Measurements from ENCODE around the gene EIF4EBP2. TPM values are rescaled to one million over a fixed set of nuclear protein-coding genes. Genes with fewer than 3 reads are reported as not detected.
A peak's percentile ranks its signal among the peaks of the same experiment; 100 is the strongest.

EIF4EBP2 gene
- total RNA-seq, 1 donor from 2014 or later: 155 TPM

DNA sequence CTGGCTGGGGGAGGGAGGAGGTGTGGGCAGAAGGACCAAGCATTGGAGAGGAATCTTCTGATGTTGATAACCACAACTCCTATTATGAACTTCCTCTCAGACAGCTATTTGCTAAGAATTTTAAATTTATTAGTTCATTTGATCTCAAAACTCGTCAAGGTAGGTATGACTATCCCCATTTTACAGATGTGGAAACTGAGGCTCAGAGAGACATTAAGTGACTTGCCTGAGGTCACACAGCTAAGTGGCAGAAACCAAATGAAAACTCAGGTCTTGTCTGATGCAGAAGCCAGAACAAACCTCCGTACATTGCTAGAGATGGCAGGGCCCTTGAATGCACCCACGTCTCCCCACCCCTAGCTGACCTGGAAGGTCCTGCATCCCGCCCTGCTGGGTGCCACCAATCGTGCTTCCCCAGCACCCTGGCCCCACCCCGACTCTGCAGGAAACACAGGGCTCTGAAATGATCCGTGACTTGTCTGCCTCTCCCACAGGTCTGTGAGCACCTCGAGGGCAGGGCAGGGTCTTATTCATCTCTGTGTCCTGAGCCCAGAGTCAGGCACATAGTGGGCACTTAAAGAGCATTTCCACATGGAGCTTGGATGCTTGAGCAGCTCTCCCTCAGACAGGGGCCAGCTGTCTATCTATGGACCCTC lies 69.0 kb downstream of the EIF4EBP2 start:
- TF ChIP-seq, protein P1, sequence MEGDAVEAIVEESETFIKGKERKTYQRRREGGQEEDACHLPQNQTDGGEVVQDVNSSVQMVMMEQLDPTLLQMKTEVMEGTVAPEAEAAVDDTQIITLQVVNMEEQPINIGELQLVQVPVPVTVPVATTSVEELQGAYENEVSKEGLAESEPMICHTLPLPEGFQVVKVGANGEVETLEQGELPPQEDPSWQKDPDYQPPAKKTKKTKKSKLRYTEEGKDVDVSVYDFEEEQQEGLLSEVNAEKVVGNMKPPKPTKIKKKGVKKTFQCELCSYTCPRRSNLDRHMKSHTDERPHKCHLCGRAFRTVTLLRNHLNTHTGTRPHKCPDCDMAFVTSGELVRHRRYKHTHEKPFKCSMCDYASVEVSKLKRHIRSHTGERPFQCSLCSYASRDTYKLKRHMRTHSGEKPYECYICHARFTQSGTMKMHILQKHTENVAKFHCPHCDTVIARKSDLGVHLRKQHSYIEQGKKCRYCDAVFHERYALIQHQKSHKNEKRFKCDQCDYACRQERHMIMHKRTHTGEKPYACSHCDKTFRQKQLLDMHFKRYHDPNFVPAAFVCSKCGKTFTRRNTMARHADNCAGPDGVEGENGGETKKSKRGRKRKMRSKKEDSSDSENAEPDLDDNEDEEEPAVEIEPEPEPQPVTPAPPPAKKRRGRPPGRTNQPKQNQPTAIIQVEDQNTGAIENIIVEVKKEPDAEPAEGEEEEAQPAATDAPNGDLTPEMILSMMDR (conservative IDR thresholded peaks at IDR 0.05): no peak
- Mint-ChIP-seq H3K4me3 (no peak overlapping the region), H3K9me3 (no peaks in the 10 kb centered on the region), H3K36me3 (ENCODE audit: low read depth) (no peaks in the 10 kb centered on the region), H3K27me3 (ENCODE audit: low read depth) (peaks cover 16% of the 10 kb centered on the region), H3K27ac (ENCODE audit: unreplicated experiment) (no peak overlapping the region), H3K4me1 (peaks cover 11% of the 10 kb centered on the region)
- DNase-seq (ENCODE audit: low read depth, low spot score): no peak

DNA sequence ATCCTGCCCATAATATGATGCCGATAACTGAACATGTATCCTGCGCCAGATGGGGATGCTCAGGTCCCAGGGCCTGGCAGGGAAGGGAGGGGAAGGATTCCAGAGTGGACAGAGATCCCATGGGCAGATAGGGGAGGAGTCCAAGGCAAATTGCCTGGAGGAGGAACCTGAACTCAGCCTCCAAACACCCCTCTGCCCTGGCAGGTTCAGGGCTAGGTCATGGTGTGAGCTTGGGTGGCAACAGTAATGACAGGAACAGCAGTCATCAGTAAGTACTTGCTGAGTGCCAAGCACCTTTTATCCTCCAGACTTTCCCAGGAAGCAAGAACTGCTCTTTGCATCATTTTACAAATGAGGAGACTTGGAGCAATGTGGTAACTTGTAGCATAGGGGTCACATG lies 70.8 kb downstream of the EIF4EBP2 start:
- no peaks in the 10 kb centered on the region for H3K9me3 Mint-ChIP-seq
- TF ChIP-seq, protein P1 (conservative IDR thresholded peaks at IDR 0.05): no peak
- no peak overlapping the region for H3K27ac Mint-ChIP-seq (ENCODE audit: unreplicated experiment)
- peaks cover 19% of the 10 kb centered on the region for H3K27me3 Mint-ChIP-seq (ENCODE audit: low read depth)
- no peak for DNase-seq (ENCODE audit: low read depth, low spot score)
- H3K4me1 Mint-ChIP-seq: peaks cover 12% of the 10 kb centered on the region
- H3K4me3 Mint-ChIP-seq: peak overlapping the region; percentile 41
- no peaks in the 10 kb centered on the region for H3K36me3 Mint-ChIP-seq (ENCODE audit: low read depth)

- no peak for DNase-seq (ENCODE audit: low read depth, low spot score)
- H3K4me3 Mint-ChIP-seq: peak overlapping the region; percentile 62
- H3K4me1 Mint-ChIP-seq: peaks cover 17% of the 10 kb centered on the region
- TF ChIP-seq, protein P1 (conservative IDR thresholded peaks at IDR 0.05): no peak
- no peak overlapping the region for H3K27ac Mint-ChIP-seq (ENCODE audit: unreplicated experiment)
- H3K36me3 Mint-ChIP-seq (ENCODE audit: low read depth): no peaks in the 10 kb centered on the region
- H3K27me3 Mint-ChIP-seq (ENCODE audit: low read depth): peaks cover 19% of the 10 kb centered on the region
- no peaks in the 10 kb centered on the region for H3K9me3 Mint-ChIP-seq
Observed at GRCh38 chr10:70475661-70476060, 71.7 kb downstream of the EIF4EBP2 start.

GRCh38 chr10:70476249-70477035 lies 72.5 kb downstream of the EIF4EBP2 start:
- no peaks in the 10 kb centered on the region for H3K9me3 Mint-ChIP-seq
- TF ChIP-seq, protein P1 (conservative IDR thresholded peaks at IDR 0.05): no peak

GRCh38 chr10:70477661-70478162 lies 73.8 kb downstream of the EIF4EBP2 start:
- peaks cover 21% of the 10 kb centered on the region for H3K4me1 Mint-ChIP-seq
- no peak overlapping the region for H3K27ac Mint-ChIP-seq (ENCODE audit: unreplicated experiment)
- H3K4me3 Mint-ChIP-seq: peak overlapping the region; percentile 86
- no peaks in the 10 kb centered on the region for H3K36me3 Mint-ChIP-seq (ENCODE audit: low read depth)
- H3K9me3 Mint-ChIP-seq: no peaks in the 10 kb centered on the region
- peaks cover 19% of the 10 kb centered on the region for H3K27me3 Mint-ChIP-seq (ENCODE audit: low read depth)
- TF ChIP-seq, protein P1 (conservative IDR thresholded peaks at IDR 0.05): no peak
- DNase-seq (ENCODE audit: low read depth, low spot score): no peak

More at GRCh38 chr10:70476249-70477035, 72.5 kb downstream of the EIF4EBP2 start:
- H3K27ac Mint-ChIP-seq (ENCODE audit: unreplicated experiment): no peak overlapping the region
- H3K4me1 Mint-ChIP-seq: peaks cover 17% of the 10 kb centered on the region
- DNase-seq (ENCODE audit: low read depth, low spot score): no peak
- H3K27me3 Mint-ChIP-seq (ENCODE audit: low read depth): peaks cover 19% of the 10 kb centered on the region
- no peaks in the 10 kb centered on the region for H3K36me3 Mint-ChIP-seq (ENCODE audit: low read depth)
- peak overlapping the region; percentile 86 for H3K4me3 Mint-ChIP-seq

Other genes with a start within 250 kb of the EIF4EBP2 start
- gene SAR1A, start 233.6 kb upstream of the EIF4EBP2 start, total RNA-seq: 120 and 124 TPM in 2 replicates
- 174 and 179 TPM in 2 replicates for gene PPA1, start 170.7 kb upstream of the EIF4EBP2 start, total RNA-seq
- gene NPFFR1, start 120.1 kb upstream of the EIF4EBP2 start, total RNA-seq: not detected in 2 replicates
- gene LRRC20, start 21.5 kb upstream of the EIF4EBP2 start, total RNA-seq: 24.9 and 25.8 TPM in 2 replicates
- not detected in 2 replicates for gene NODAL, start 37.5 kb downstream of the EIF4EBP2 start, total RNA-seq
- gene PALD1, start 74.6 kb downstream of the EIF4EBP2 start, total RNA-seq: 14.1 and 14.3 TPM in 2 replicates
- gene PRF1, start 198.6 kb downstream of the EIF4EBP2 start, total RNA-seq: not detected in 2 replicates